DMS53 treated with DMSO at 0.1 percent for 48 hours (cell line): Measurements from ENCODE around the gene OLFML1.

ENCODE experiments used
- DNase-seq: peaks from one replicate; lab custom pipeline; 2025; ENCODE audit not compliant: unreplicated experiment; lab: John Stamatoyannopoulos, UW

The OLFML1 gene

DNA sequence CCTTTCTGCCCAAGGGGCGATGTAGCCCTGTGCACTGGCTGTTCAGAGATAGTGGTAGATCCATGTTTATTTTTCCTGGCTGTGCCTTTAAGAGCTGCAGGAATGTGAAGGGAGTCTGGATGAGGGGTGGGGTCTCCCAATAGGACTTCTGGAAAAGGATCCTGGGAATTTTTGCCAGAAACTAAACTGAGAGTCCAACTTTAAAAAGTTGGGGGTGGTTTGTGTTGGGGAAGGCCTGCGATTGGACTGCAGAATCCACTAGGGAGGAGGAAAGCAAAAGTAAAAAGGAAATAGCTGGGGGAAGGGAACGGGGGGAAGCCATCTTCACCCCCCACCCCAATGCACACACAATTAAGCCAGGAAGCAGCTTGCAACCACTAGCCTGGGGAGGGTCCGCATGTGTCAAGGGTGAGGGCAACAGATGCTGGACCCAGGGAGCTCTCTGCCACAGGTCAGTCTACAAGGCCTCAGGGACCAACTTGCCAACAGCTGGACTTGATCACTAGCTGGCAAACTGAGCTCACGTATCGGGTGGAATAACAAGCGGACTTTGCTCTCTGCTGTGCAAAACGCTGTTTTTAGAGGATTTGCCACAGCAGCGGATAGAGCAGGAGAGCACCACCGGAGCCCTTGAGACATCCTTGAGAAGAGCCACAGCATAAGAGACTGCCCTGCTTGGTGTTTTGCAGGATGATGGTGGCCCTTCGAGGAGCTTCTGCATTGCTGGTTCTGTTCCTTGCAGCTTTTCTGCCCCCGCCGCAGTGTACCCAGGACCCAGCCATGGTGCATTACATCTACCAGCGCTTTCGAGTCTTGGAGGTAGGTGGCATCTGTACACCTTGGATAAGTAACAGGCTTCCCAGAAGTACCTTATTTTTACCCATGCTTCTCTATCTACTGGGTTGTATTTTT lies at the start of gene OLFML1:
OLFML1 (plus strand) TSS at position 321 of the 912 bp plus-strand sequence; CDS start at position 691, 370 bp downstream.
- no peak for DNase-seq

DNA sequence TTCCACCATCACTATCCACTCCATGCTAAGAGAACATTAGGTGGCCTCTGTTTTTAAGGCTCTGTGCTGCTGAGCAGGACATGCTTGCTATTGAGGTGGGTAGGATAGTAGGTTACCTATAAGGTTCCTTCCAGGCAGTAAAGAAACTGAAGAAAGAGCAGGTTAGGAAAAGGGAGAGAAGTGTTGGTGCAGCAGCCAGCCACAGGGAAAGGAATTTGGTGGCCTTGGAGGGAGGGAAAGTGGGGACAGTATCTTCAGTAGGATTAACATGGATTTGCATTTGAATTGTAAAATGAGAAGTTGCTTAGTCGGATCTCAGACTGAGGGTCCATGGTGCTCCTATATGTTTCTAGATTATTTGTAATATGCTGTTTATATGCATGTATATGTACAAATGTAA lies 49.2 kb upstream of the OLFML1 start:
- no peak for DNase-seq

DNA sequence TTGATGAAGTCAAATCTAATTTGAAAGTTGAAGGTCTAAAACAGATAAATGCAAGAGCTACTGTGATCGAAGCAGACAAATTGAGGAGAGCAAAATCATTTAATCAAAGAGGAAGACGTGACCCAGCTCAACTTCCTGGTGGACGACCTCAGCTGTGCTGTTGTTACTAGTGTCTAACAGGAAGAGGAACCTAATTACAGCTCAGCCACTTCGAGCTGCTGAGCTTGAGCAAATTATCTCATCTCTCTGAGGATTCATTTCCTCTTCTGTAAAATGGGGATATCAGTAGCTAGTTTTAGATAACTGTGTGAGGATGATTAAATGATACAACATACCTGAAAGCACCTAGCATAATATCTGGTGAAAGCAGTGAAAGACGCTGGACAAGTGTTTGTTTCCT lies 48.6 kb upstream of the OLFML1 start:
- no peak for DNase-seq

DNA sequence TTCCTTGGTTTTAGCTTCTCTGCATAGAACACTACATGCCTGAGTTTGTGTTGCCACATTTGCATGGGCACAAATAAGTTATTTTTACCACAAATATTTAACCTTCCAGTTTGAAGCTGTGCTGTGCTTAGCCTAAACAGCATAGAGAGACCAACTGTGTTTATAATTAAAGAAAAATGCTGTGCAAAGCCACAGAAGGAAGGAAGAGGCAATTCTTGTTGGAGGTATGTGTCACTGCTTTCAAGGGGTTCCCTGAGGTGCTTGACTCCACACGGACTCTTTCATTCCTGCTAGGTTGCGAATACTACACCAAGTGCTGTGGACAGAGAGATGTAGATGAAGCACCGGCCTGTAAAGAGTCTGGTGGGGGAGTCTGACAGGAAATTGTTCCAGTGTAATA lies 47.6 kb upstream of the OLFML1 start:
- DNase-seq = no peak

DNA sequence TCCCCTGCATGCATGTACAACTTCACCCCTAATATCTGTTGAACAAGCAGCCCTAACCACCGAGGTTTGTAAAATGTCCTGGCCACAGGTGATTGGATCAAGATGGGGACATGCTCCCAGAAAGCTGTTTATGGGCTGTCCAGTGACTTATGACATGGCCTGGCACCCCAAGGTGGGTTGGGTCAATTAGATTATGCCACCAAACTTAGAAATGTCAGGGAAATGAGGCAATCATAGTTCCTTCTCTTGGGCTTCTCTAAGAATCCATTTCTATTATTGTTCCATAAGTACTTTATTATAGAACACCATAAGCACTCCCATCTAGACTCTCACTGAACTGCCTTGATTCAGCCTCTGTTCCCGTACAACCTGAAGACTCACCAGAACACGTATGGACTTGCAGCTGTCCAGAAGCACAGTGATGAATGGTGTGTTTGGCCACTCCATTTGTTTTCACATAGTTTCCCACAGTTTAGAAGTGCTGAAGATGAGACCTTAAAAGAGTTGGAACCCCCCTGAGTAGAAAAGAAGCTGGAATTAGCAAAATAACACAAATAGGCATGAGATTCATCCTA lies 45.5 kb upstream of the OLFML1 start:
- DNase-seq = no peak

DNA sequence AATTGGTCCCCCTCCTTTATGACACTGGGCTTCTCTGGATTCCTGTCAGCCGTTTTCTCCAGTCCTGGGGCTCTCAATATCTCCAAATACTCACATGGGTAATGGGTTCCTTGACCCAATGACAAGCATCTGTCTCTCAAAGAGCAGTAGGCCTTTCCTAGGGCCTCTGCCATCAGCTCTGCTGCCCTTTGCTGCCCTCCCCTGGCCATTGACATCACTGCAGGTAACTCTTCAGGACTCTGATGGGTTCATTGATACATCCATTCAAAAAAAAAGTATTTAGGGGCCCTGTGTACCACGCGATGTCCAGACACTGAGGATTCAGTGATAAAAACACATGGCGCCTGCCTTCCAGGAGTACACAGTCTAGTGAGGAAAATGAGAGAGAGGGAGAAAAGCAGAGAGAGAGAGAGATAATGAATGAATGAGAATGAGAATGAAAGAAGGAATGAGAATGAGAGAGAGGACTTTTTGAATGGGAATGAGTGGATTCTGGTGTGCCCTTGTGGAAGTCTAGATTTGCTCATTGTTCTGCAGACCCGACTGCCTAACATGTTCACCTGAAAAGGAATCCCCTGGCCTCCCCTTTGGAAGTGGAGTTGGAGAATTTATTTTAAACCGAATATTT lies 42.6 kb upstream of the OLFML1 start:
- DNase-seq = peak; percentile 42

DNA sequence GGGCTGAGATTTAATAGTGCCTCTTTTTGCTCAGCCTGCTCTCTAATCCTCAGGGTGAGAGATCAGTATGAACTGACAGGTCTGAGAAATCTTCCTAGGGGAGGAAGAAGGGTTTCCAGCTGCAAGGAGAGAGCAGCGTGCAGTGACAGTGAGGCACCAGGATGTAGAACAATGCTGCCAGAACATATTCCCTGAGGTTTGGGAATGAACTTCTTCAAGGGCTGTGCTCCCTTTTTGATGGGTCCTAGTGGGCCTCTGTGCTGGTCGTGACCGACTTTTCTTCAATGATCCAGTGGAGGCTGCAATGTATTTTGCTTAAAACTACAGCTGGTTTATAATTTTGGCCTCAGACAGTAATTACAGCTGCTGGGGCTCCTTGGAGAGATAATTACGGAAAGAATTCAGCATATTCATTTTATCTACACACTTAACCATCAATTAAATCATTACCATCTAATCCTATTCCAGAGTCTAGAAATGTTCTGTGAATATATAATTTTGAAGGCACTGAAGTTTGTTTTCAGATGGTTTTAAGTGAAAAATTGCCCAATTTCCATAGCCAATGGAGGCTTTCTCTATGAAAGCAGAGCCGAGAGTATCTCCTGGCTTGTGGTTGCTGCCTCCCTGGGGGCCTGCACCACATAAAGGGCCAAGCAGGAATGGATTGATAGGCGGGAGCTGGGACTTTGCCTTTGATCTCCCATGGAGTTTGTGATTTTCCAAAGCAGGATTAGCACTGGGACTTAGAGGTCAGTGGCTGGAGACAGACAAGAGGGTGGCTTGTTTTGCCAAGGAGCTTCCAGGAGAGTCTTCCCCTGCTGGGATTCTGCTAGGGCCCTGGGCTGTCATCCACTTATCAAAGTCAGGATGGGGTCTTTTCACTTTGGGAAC lies 41.0 kb upstream of the OLFML1 start:
- DNase-seq = no peak

DNA sequence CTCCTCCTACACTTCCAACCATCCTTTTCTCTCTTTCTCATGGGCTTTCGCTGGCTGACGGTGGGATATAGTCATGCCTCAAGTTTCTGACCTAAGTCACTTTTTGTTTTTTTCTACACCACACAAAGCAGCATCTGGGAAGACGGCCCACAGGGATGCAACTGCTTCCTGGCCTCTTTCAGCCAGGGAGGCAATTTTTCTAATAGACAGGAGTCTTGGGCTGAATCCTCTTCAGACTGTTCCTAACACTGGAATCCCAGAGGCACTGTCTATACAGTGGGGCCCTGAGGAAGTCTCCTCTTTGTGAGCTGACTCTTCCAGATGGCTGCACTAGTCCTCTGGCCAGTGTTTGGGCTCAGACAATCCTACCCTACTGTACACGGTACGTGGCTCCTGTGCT lies 39.7 kb upstream of the OLFML1 start:
- DNase-seq = no peak

DNA sequence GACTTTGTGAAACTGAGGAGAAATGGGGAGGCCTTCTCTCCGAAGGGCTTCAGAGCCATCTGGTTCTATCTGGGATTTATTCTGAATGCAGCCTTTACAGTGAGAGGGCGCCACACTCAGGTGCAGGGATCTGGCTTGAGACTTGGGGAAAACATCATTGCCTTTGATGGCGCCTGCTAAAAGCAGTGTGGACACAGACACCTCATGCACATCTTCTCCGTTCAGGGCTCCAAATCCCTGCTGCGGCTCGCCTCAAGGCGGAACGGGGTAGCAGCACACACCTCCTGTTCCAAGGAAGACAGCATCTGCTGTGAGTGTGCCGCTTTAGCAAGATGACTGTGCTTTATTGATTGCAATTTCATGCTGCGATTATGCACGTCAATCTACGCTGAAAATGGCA lies 37.1 kb upstream of the OLFML1 start:
- DNase-seq = no peak

DNA sequence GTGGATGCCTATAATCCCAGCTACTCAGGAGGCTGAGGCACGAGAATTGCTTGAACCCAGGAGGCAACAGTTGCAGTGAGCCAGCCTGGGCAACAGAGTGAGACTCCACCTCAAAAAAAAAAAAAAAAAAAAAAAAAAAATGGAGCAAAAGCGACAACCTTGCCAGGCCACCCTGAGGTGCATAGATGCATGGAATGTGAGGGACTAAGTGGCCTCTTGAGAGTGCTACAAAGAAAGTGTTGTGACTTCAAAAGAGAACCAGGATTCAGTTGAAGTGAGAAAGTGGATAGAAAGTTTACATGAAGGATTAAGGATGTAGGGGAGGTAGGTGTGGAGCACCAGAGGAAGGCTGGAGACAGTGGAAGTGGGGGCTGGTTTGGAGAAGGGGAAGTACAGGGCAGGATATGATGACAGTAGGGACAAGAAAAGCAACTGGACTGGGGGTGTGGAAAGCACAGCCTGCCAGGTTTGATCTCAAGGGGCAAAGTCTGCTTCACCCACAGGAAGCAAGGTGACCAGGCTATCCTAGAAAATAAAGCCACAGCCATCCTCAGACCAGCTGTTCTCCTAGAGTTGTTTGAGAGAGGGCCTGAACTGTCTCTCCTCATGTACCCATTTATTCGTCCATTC lies 36.0 kb upstream of the OLFML1 start:
- DNase-seq = no peak

DNA sequence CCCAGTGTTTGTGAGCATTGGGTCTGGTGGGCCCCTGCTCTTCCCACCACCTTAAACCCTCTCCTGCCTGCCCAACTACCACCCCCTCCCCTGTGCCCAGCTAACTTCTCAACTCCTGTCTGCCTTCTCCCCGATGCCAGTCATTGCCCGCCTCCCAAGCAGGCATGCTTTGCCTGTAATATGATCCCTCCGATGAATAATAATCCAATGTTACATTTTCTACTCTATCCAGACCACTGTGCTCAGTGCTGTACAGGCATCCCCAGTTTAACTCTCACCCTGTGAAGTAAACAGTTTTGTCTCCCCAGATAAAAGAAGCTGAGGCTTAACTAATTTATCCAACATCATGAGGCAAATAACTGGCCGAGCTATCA lies 35.5 kb upstream of the OLFML1 start:
- DNase-seq = no peak

DNA sequence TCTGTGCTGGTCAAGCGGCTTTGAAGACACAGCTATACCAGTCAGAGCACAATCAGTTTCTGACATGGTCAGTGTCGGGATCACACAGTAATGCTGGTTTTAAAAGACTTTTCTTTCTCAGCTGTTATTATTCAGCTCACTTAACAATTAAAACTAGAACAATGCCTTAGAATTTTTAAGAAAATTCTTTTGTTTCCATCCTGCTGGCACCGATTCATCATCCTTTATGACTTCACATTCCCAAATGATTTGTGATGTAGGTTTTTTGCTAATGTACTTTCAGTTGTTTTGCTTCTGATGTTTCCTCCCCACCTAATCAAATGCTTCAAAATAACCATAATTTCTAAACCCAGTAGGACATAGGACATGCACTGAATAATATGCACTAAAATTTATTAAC lies 34.5 kb upstream of the OLFML1 start:
- DNase-seq = no peak

DNA sequence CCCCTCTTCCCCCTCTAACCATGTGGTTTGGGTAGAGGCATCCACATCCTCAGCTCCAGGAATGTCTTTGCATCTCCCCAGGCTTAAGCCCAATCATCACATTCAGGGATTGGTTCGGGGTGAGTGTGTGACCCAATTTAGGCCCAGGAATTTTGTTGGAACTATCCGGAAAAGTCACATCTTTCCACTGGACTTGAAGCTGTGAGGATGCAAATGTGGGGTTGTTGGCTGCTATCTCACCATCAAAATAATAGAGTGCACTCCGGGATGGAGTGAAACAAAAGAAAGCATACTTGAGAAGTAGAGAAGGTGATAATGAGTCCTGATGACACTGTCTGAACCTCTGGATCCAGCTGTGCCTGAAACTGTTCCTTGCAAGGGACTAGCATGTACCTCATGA lies 33.8 kb upstream of the OLFML1 start:
- no peak for DNase-seq

DNA sequence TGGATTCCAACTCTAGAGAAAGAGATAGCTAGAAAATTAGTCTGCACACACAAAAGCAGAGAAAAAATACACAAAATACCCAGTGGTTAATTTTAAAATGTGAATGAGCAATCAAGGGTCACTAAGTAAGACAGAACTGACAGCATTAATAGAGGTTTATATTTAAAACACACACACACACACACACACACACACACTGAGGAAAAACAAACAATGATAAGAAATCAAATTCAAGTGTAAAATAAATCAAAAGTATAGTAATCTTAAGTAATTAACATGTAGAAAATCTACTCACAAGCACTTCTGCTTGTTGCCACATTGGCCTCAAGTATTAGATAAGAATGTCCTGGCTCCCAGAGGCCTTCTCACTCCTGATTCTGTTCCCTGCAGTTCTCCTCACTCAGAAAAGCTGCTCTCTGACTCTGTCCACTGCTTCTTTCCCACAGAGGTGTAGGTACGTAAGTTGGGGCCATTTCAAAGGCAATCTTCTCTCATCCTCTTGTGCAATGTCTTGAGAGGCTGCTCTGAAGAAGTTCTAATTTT lies 33.3 kb upstream of the OLFML1 start:
- DNase-seq = no peak

DNA sequence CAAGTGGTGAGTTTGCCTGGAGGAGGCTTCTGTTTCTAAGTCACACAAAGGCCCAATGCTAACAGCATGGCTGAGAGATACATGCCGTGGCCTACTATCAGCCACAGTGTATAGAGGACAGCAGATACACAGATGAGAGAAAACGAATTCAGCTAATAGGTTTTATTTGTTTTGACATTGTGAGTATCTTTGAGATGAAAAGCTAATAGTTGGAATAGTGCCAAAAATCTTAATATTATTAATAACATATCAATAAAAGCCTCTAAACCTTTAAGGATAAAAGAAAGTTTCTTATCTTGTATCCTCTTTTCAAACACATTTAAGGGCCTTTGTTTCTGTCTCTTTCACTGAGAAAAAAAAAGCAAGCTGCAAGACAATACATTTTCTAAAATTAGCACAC lies 30.5 kb upstream of the OLFML1 start:
- DNase-seq = no peak

DNA sequence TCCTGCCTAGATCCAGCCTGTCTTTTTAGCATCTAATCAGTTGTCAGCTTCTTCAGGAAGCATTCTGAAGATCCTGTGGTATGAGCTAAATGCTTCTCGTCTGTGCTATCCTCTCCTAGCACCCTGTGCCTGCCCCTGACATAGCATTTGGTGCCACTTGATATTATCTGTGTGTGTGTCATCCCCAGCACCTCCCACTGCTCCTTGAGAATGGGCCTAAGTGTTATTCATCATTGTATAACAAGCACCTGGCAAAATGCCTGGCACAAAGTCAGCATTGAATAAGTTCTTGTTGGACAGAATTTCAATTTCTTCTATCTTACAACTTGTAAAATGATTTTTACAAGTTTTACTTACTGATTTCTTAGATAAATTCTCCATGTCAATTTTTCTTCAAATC lies 28.1 kb upstream of the OLFML1 start:
- DNase-seq = peak; percentile 46

DNA sequence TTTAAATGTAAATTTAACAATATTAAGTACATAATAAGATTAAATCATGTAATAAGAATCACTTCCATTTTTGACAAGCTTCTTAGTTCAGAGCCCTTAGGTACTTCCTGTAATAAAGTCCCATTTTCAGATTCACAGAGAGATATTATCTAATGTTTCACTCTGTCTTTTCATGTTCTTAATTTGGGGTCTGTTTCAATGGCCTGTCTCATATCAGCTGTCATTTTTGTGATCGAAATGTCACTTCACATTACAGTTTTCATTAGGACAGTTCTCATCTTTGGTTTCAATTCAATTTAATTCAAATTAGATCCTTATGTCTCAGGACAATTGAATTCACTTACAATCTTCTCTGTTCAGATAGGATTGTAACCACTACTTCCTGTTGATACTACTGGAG lies 22.6 kb upstream of the OLFML1 start:
- no peak for DNase-seq

DNA sequence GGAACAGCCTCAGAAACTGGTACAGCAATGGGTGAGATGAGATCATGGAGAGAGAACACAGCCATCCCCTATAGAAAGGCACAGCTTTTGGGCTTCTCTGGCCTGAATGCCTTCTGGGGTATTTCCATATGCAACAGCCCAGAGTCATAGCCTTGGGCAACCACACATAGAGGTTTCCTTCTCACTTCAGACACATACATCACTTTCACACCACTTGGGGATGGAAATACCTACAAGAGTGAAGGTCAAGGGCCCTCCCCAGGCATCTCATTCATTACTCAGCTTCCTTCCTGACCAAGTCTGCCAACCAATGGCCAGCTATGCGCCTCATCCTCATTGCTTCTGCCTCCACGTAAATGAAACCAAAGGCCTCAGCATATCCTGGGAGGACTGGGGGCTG lies 17.7 kb upstream of the OLFML1 start:
- no peak for DNase-seq

DNA sequence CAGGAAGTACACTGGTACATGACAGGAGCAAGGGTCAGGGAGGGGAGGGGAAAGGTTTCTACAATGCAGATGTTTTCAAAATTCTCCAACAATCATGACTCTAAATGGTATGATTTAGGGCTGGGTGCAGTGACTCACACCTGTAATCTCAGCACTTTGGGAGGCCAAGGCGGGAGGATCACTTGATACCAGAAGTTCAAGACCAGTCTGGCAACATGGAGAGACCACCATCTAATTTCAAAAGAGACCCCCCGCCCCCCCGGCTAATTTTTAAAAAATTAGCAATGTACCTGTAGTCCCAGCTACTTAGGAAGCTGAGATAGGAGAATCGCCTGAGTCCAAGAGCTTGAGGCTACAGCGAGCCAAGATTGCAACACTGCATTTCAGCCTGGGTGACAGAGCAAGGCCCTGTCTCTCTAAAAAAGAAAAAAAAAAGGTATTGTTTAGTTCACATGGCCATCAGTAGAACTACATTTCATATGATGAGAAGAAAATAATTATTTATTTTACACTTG lies 15.9 kb upstream of the OLFML1 start:
- DNase-seq = no peak

DNA sequence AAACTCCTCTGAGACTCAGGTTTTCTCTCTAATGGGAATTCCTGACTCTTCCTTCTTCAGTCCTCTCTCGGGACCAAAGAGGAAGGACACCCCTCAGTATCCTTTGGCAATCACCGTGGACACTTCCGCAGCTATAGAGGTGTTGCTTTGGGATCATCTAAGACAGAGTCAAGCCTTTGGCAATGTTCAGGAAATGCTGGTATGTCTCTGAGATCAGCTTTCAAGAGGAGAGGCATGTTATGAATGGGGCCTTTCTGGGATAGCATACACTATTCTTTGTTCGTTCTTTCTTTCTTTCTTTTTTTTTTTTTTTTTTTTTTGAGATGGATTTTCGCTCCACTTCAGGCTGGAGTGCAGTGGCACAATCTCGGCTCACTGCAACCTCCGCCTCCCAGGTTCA lies 14.2 kb upstream of the OLFML1 start:
- DNase-seq = no peak
